ENCODE results near the gene MTMR4. TPM values are rescaled to one million over a fixed set of nuclear protein-coding genes. Genes with fewer than 3 reads are reported as not detected.

MTMR4 gene
- total and polyA plus RNA-seq, 2 experiments from 2014 or later: 11.1 to 42.2 TPM

DNA sequence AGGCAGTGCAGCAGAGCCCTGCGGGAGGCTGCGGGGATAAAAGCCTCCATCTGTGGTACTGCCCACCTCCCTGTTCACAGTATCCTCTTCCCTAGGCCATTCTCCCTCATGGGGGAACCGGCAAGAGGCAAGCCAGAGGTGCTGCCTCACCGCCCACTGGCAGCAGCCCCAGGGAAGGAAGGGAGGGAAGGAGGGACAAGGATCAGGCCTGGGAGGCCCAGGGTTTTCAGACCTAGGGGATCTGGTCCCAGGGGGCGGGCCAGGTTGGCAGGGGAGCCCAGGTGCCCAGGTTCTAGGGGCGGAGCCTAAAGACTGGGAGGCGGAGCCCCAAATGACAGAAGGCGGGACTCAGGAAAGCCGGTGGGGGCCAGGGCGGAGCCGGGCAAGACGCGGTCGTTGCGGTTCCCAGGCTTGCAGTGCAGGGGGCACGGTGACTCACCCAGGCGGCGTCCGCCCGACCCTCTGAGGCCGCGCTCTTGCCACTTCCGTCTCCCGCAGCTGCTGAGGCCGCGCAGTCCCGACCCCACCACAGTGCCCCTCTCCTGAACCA is 3.0 kb upstream of the MTMR4 start:
- TF ChIP-seq NANOG (IDR thresholded peaks at IDR 0.05; ENCODE audit: borderline replicate concordance): no peak
- TF ChIP-seq, protein P1, sequence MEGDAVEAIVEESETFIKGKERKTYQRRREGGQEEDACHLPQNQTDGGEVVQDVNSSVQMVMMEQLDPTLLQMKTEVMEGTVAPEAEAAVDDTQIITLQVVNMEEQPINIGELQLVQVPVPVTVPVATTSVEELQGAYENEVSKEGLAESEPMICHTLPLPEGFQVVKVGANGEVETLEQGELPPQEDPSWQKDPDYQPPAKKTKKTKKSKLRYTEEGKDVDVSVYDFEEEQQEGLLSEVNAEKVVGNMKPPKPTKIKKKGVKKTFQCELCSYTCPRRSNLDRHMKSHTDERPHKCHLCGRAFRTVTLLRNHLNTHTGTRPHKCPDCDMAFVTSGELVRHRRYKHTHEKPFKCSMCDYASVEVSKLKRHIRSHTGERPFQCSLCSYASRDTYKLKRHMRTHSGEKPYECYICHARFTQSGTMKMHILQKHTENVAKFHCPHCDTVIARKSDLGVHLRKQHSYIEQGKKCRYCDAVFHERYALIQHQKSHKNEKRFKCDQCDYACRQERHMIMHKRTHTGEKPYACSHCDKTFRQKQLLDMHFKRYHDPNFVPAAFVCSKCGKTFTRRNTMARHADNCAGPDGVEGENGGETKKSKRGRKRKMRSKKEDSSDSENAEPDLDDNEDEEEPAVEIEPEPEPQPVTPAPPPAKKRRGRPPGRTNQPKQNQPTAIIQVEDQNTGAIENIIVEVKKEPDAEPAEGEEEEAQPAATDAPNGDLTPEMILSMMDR (conservative IDR thresholded peaks at IDR 0.05; ENCODE audit: low read depth in 2 of 2): no peak
- peak; percentile 38; the same call in 1 of the 2 replicates for TF ChIP-seq POLR2AphosphoS5 (IDR thresholded peaks at IDR 0.05; ENCODE audit: low read depth)
- TF ChIP-seq, protein P2, sequence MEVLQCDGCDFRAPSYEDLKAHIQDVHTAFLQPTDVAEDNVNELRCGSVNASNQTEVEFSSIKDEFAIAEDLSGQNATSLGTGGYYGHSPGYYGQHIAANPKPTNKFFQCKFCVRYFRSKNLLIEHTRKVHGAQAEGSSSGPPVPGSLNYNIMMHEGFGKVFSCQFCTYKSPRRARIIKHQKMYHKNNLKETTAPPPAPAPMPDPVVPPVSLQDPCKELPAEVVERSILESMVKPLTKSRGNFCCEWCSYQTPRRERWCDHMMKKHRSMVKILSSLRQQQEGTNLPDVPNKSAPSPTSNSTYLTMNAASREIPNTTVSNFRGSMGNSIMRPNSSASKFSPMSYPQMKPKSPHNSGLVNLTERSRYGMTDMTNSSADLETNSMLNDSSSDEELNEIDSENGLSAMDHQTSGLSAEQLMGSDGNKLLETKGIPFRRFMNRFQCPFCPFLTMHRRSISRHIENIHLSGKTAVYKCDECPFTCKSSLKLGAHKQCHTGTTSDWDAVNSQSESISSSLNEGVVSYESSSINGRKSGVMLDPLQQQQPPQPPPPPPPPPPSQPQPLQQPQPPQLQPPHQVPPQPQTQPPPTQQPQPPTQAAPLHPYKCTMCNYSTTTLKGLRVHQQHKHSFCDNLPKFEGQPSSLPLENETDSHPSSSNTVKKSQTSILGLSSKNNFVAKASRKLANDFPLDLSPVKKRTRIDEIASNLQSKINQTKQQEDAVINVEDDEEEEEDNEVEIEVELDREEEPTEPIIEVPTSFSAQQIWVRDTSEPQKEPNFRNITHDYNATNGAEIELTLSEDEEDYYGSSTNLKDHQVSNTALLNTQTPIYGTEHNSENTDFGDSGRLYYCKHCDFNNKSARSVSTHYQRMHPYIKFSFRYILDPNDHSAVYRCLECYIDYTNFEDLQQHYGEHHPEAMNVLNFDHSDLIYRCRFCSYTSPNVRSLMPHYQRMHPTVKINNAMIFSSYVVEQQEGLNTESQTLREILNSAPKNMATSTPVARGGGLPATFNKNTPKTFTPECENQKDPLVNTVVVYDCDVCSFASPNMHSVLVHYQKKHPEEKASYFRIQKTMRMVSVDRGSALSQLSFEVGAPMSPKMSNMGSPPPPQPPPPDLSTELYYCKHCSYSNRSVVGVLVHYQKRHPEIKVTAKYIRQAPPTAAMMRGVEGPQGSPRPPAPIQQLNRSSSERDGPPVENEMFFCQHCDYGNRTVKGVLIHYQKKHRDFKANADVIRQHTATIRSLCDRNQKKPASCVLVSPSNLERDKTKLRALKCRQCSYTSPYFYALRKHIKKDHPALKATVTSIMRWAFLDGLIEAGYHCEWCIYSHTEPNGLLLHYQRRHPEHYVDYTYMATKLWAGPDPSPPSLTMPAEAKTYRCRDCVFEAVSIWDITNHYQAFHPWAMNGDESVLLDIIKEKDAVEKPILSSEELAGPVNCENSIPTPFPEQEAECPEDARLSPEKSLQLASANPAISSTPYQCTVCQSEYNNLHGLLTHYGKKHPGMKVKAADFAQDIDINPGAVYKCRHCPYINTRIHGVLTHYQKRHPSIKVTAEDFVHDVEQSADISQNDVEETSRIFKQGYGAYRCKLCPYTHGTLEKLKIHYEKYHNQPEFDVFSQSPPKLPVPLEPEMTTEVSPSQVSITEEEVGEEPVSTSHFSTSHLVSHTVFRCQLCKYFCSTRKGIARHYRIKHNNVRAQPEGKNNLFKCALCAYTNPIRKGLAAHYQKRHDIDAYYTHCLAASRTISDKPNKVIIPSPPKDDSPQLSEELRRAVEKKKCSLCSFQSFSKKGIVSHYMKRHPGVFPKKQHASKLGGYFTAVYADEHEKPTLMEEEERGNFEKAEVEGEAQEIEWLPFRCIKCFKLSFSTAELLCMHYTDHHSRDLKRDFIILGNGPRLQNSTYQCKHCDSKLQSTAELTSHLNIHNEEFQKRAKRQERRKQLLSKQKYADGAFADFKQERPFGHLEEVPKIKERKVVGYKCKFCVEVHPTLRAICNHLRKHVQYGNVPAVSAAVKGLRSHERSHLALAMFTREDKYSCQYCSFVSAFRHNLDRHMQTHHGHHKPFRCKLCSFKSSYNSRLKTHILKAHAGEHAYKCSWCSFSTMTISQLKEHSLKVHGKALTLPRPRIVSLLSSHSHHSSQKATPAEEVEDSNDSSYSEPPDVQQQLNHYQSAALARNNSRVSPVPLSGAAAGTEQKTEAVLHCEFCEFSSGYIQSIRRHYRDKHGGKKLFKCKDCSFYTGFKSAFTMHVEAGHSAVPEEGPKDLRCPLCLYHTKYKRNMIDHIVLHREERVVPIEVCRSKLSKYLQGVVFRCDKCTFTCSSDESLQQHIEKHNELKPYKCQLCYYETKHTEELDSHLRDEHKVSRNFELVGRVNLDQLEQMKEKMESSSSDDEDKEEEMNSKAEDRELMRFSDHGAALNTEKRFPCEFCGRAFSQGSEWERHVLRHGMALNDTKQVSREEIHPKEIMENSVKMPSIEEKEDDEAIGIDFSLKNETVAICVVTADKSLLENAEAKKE (CRISPR knock-in tag; IDR thresholded peaks at IDR 0.05): no peak
- TF ChIP-seq JUNB (IDR thresholded peaks at IDR 0.05; ENCODE audit: unreplicated experiment): no peak
- Histone ChIP-seq H4K20me1 (replicated peaks; ENCODE audit: insufficient read depth) (no peaks in the 10 kb centered on the region; the same call in 1 of the 2 replicates), H3K4me2 (peak overlapping the region; percentile 90), H3F3A (replicated peaks; ENCODE audit: low read depth) (peaks cover 8% of the 10 kb centered on the region; the same call in 1 of the 2 replicates), H3K4me3 (peak overlapping the region; percentile 93), H3K79me2 (replicated peaks; ENCODE audit: insufficient read depth) (peaks cover 26% of the 10 kb centered on the region), H2AFZ (no peak overlapping the region), H3K4me1 (ENCODE audit: insufficient read depth) (peaks cover 24% of the 10 kb centered on the region), H3K9me2 (ENCODE audit: insufficient read depth) (0 out of 2 replicates have a peak, but pooled peaks cover 4% of the 10 kb centered on the region), H3K27me3 (ENCODE audit: insufficient read depth) (no peaks in the 10 kb centered on the region), H3K27ac (ENCODE audit: low read depth) (peak overlapping the region; percentile 95), H3K36me3 (ENCODE audit: insufficient read depth) (peaks cover 5% of the 10 kb centered on the region; the same call in 1 of the 2 replicates)
- Mint-ChIP-seq H3K27ac (peak overlapping the region; percentile 96), H3K9me3 (no peaks in the 10 kb centered on the region; the same call in 2 of the 3 replicates), H3K27me3 (ENCODE audit: insufficient read depth, low read depth, poor library complexity) (peaks cover 15% of the 10 kb centered on the region), H3K36me3 (ENCODE audit: low read depth) (peaks cover 6% of the 10 kb centered on the region; the same call in 2 of the 3 replicates), H3K4me1 (peaks cover 30% of the 10 kb centered on the region), H3K4me3 (peak overlapping the region; percentile 93)
- ATAC-seq (no peak), DNase-seq (ENCODE audit: low spot score) (no peak)

Measured in GM23338 (cell line).